Activated B cell treated with CpG ODN at 0.5 μM for 24 hours (primary cell): ENCODE results near the gene TGFBI. TPM values are rescaled to one million over a fixed set of nuclear protein-coding genes. Genes with fewer than 3 reads are reported as not detected.

Source experiments
- ATAC-seq: fragments of 200-7000 bp; cut with Tn5 transposase; one replicate; pipeline ENCODE4 v1.10.0; 2021; ENCODE audit warnings: low read depth, mild to moderate bottlenecking, moderate library complexity
- CTCF ChIA-PET: fragments of 350-600 bp; sonication (Branson Sonifier 250); formaldehyde crosslinking; loops from one replicate; lab custom pipeline; 2021; ENCODE audit warnings: antibody characterized with exemption; lab: Charles Lee
- POLR2A ChIA-PET: fragments of 350-600 bp; sonication (Branson Sonifier 250); formaldehyde crosslinking; loops from one replicate; lab custom pipeline; 2021; ENCODE audit warnings: antibody characterized with exemption; lab: Charles Lee
- DNase-seq: peaks from one replicate; pipeline ENCODE4 v3.0.0; 2022
- H3K27ac Mint-ChIP-seq: one replicate; pipeline ENCODE4 v1.8.0; 2020; ENCODE audit warnings: mixed read lengths
- H3K27me3 Mint-ChIP-seq: one replicate; pipeline ENCODE4 v1.8.0; 2021; ENCODE audit warnings: mixed read lengths
- H3K36me3 Mint-ChIP-seq: one replicate; pipeline ENCODE4 v1.8.0; 2021; ENCODE audit warnings: low read depth, mixed read lengths
- H3K4me1 Mint-ChIP-seq: one replicate; pipeline ENCODE4 v1.8.0; 2021; ENCODE audit warnings: mixed read lengths
- H3K4me3 Mint-ChIP-seq: one replicate; pipeline ENCODE4 v1.8.0; 2020; ENCODE audit warnings: mild to moderate bottlenecking, mixed read lengths
- H3K9me3 Mint-ChIP-seq: one replicate; pipeline ENCODE4 v1.8.0; 2020; ENCODE audit warnings: mixed read lengths
- intact Hi-C: fragments of 100-400 bp; cut with micrococcal nuclease; formaldehyde crosslinking; loops from one replicate; pipeline ENCODE4 v1.15.1; 2024
- total RNA-seq: library from RNA; stranded (reverse); gene quantifications from 2 replicates; pipeline ENCODE4 v1.2.3, GENCODE V29; 2022
- TF ChIP-seq, protein P1 (sequence below): fragments of 200-600 bp; IDR thresholded peaks from one replicate; pipeline ENCODE4 v1.8.0; 2022; ENCODE audit warnings: antibody characterized with exemption, mild to moderate bottlenecking

Gene TGFBI
- total RNA-seq, 1 donor from 2014 or later, result 1.3 TPM

DNA sequence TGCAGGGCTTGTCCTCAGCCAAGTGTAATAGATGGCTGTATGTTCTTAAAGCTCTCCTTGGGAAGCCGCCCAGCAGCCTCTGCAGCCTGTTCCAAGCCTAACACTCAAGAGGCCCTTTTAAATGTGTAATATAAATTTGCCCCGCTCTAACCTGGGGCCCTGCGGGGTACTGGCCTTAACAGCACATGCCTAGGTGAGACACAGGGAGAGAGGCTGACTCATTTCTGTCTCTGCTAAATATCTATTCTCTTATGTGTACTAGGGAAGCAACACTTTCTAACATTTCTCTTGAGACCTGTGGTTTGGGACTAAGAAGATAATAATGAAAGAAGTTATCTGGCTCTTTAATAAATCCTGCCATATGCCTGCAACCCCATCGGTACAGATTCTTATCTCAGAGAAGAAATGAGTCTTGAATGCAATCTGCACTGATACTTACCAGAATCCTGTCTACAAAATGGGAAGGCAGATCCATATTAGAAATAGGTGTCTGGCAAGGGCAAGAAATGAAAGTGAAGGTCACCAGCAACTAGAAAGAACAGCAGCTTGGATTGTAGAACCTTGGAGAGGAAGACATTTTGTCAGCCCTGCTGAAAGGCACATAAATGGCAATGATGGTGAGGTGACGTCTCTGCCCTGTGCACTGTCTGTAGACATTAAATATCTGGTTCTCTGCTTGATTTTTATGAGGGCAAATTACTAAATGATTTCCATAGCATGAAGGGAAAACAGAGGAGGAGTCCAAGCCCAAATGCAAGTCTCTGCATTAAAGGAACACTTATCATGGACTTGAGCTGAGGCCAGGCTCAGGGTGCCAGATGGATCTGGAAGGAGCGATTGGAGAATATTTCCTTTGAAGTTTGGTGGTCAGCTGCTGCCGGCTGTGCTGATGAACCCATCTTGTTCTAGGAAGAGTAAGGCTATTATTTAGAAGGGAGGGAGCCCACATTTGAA lies 14.5 kb upstream of the TGFBI start:
- Mint-ChIP-seq H3K4me3 (no peak overlapping the region), H3K4me1 (no peaks in the 10 kb centered on the region), H3K27ac (no peak overlapping the region), H3K9me3 (no peaks in the 10 kb centered on the region), H3K36me3 (no peaks in the 10 kb centered on the region), H3K27me3 (peaks cover 21% of the 10 kb centered on the region)
- no peak for ATAC-seq
- TF ChIP-seq, protein P1, sequence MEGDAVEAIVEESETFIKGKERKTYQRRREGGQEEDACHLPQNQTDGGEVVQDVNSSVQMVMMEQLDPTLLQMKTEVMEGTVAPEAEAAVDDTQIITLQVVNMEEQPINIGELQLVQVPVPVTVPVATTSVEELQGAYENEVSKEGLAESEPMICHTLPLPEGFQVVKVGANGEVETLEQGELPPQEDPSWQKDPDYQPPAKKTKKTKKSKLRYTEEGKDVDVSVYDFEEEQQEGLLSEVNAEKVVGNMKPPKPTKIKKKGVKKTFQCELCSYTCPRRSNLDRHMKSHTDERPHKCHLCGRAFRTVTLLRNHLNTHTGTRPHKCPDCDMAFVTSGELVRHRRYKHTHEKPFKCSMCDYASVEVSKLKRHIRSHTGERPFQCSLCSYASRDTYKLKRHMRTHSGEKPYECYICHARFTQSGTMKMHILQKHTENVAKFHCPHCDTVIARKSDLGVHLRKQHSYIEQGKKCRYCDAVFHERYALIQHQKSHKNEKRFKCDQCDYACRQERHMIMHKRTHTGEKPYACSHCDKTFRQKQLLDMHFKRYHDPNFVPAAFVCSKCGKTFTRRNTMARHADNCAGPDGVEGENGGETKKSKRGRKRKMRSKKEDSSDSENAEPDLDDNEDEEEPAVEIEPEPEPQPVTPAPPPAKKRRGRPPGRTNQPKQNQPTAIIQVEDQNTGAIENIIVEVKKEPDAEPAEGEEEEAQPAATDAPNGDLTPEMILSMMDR, result no peak
- no peak for DNase-seq
- intact Hi-C loops, result no loop called here
- ChIA-PET CTCF (no interaction called here), POLR2A (no interaction called here)

DNA sequence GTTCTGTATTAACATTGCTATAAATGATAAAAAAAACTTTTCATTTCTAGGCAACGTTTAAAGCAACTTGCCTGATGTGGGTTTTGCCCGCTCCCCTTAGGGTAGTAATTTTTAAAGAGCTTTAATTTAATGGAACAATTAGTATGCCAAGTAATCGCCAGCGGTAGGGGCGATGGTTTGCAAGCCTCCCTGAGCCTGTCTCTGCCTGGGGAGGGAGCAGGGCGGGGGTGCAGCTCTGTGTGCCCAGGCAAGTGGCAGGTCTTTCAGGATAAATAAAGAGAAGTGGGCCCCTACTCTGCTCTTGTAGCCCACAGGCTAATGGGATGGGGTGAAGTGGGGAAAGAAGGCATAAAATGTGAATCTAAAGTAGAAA lies 13.8 kb upstream of the TGFBI start:
- H3K27ac Mint-ChIP-seq, result no peak overlapping the region
- ATAC-seq (no peak), DNase-seq (no peak)
- intact Hi-C loops, result no loop called here
- peaks cover 19% of the 10 kb centered on the region for H3K27me3 Mint-ChIP-seq
- TF ChIP-seq, protein P1, result no peak
- ChIA-PET CTCF (no interaction called here), POLR2A (no interaction called here)
- H3K36me3 Mint-ChIP-seq, result no peaks in the 10 kb centered on the region
- no peaks in the 10 kb centered on the region for H3K9me3 Mint-ChIP-seq
- H3K4me3 Mint-ChIP-seq, result no peak overlapping the region
- no peaks in the 10 kb centered on the region for H3K4me1 Mint-ChIP-seq

DNA sequence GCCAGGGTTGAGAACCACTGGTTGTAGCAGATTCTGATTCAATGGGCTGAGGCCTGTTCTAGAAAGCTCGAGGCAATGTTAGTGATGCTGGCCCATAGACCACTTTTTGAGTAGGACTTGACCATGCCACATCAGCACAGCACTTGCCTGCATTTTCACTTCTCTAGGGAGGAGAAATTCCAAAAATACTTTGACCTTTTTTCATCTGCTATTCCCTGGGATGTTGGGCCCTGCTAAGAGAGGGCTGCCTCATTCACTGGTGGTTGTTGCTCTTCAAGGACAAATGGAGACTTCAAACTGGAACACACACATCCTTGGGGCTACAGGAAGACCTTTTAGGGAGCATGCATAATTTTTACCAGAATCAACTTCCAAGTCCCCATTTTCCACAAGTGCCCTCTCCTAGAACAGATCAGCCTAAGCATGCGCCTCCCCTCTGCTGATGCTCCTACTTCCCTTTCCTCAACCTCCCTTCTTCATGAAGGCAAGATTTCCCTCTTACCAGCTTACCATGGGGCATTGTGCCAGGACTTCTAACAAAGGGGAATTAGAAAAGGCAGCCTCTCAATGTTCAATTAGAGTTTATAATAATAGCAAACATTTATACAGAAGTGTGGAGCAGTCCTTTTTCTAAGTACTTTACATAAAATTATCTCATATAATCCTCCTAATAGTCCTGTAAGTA lies 12.7 kb upstream of the TGFBI start:
- H3K4me3 Mint-ChIP-seq, result no peak overlapping the region
- H3K36me3 Mint-ChIP-seq, result no peaks in the 10 kb centered on the region
- H3K27me3 Mint-ChIP-seq, result peaks cover 19% of the 10 kb centered on the region
- no peaks in the 10 kb centered on the region for H3K4me1 Mint-ChIP-seq
- CTCF ChIA-PET, result no interaction called here
- intact Hi-C loops, result no loop called here
- no peaks in the 10 kb centered on the region for H3K9me3 Mint-ChIP-seq
- no peak for DNase-seq
- POLR2A ChIA-PET, result no interaction called here
- TF ChIP-seq, protein P1, result no peak
- H3K27ac Mint-ChIP-seq, result no peak overlapping the region
- no peak for ATAC-seq

DNA sequence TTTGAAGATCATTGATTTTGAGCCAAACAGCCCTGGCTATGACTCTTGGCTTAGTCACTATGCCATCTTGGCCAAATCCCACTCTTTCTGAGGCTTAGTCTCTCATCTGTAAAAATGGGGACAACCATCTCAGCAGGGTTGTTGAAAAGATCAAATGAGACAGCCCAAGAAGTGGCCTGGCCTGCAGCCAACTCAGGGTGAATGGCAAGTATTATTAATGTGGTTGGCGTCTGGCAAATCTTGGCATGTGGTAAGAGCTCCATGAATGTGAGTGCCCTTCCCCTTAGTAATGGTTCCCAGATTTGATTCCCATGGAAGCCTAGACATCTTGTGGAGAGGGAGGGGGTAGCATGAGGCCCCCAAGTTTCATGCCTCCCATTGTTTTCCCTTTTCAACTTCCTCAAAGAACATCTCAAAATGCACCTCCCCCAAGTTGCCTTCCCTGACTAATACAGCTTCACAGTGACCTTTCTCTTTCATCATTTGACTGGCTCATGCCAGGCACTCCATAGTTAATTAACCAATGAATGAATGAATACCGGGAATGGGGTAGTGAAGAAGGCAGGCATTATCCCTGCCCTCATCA lies 11.8 kb upstream of the TGFBI start:
- Mint-ChIP-seq H3K4me3 (no peak overlapping the region), H3K4me1 (no peaks in the 10 kb centered on the region), H3K9me3 (no peaks in the 10 kb centered on the region), H3K27ac (no peak overlapping the region), H3K27me3 (peaks cover 20% of the 10 kb centered on the region), H3K36me3 (no peaks in the 10 kb centered on the region)
- intact Hi-C loops, result no loop called here
- no peak for DNase-seq
- no peak for ATAC-seq
- POLR2A ChIA-PET, result no interaction called here
- CTCF ChIA-PET, result no interaction called here
- TF ChIP-seq, protein P1, result no peak
